HEK293 (cell line): ENCODE data around the gene DCST1.

Source experiments
- CTCF ChIA-PET: fragments of 350-600 bp; formaldehyde crosslinking; extraction: SDS; loops from one replicate; lab custom pipeline; 2021; ENCODE audit warnings: antibody characterized with exemption; lab: Yijun Ruan, JAX
- POLR2A ChIA-PET: fragments of 300-600 bp; formaldehyde crosslinking; extraction: SDS; loops from one replicate; lab custom pipeline; 2020; ENCODE audit warnings: antibody characterized with exemption, inconsistent platforms; lab: Yijun Ruan, JAX
- H3K27ac ChIP-seq: fragments of 200-500 bp; sonication (Bioruptor generic); 2 replicates; pipeline ENCODE4 v1.5.1; 2014; ENCODE audit warnings: low read depth, low read length, control low read depth, inconsistent platforms; ENCODE audit errors: extremely low read depth
- H3K36me3 ChIP-seq, 2 experiments: fragments of 200-500 bp in 1 of 2; sonication (Bioruptor generic) in 1 of 2; 1 replicate in 1 of 2; 2 replicates in 1 of 2; pipeline ENCODE4 v1.5.1; 2014 to 2017; ENCODE audit warnings: inconsistent platforms in 2 of 2, low read length in 2 of 2; ENCODE audit not compliant: control insufficient read depth in 2 of 2, insufficient read depth in 1 of 2
- H3K4me1 ChIP-seq: fragments of 200-500 bp; sonication (Bioruptor generic); 2 replicates; pipeline ENCODE4 v1.5.1; 2014; ENCODE audit warnings: mild to moderate bottlenecking, low read length, inconsistent platforms; ENCODE audit not compliant: control insufficient read depth, insufficient read depth
- H3K4me3 ChIP-seq: 2 replicates; pipeline ENCODE4 v1.5.1; 2011; ENCODE audit warnings: low read depth, mild to moderate bottlenecking, control low read depth, low read length, moderate library complexity
- H3K9me3 ChIP-seq: fragments of 200-500 bp; sonication (Bioruptor generic); 2 replicates; pipeline ENCODE4 v1.5.1; 2014; ENCODE audit warnings: low read depth, low read length, inconsistent platforms; ENCODE audit not compliant: control insufficient read depth, insufficient read depth
- GLIS2 ChIP-seq: fragments of 450-650 bp; formaldehyde crosslinking; IDR thresholded peaks from 2 replicates; pipeline ENCODE4 v1.5.1; 2016; ENCODE audit warnings: missing biosample characterization, missing genetic modification characterization
- KLF1 ChIP-seq: fragments of 450-650 bp; formaldehyde crosslinking; IDR thresholded peaks from 2 replicates; pipeline ENCODE4 v1.5.1; 2016; ENCODE audit warnings: missing biosample characterization, missing genetic modification characterization
- KLF8 ChIP-seq: fragments of 450-650 bp; formaldehyde crosslinking; IDR thresholded peaks from 2 replicates; pipeline ENCODE4 v1.5.1; 2016; ENCODE audit warnings: missing biosample characterization, missing genetic modification characterization
- KLF9 ChIP-seq: fragments of 450-650 bp; formaldehyde crosslinking; IDR thresholded peaks from 2 replicates; pipeline ENCODE4 v1.5.1; 2016; ENCODE audit warnings: missing biosample characterization, missing genetic modification characterization, low read depth
- REPIN1 ChIP-seq: fragments of 450-650 bp; formaldehyde crosslinking; IDR thresholded peaks from 2 replicates; pipeline ENCODE4 v1.5.1; 2017; ENCODE audit warnings: missing biosample characterization, missing genetic modification characterization, low read depth
- SP3 ChIP-seq: fragments of 450-650 bp; formaldehyde crosslinking; IDR thresholded peaks from 2 replicates; pipeline ENCODE4 v1.5.1; 2016; ENCODE audit warnings: missing biosample characterization, missing genetic modification characterization
- WT1 ChIP-seq: fragments of 450-650 bp; formaldehyde crosslinking; IDR thresholded peaks from 2 replicates; pipeline ENCODE4 v1.5.1; 2016; ENCODE audit warnings: missing biosample characterization, missing genetic modification characterization
- ZBTB20 ChIP-seq: fragments of 450-650 bp; formaldehyde crosslinking; IDR thresholded peaks from 2 replicates; pipeline ENCODE4 v1.5.1; 2016; ENCODE audit warnings: missing biosample characterization, missing genetic modification characterization
- ZBTB48 ChIP-seq: fragments of 450-650 bp; formaldehyde crosslinking; IDR thresholded peaks from 2 replicates; pipeline ENCODE4 v1.5.1; 2016; ENCODE audit warnings: missing biosample characterization, missing genetic modification characterization
- ZBTB8A ChIP-seq: fragments of 450-650 bp; formaldehyde crosslinking; IDR thresholded peaks from 2 replicates; pipeline ENCODE4 v1.5.1; 2016; ENCODE audit warnings: missing biosample characterization, missing genetic modification characterization
- ZFHX2 ChIP-seq: fragments of 450-650 bp; formaldehyde crosslinking; conservative IDR thresholded peaks from 2 replicates; pipeline ENCODE4 v1.5.1; 2016; ENCODE audit warnings: missing biosample characterization, missing genetic modification characterization
- ZFP69B ChIP-seq: fragments of 450-650 bp; formaldehyde crosslinking; IDR thresholded peaks from 2 replicates; pipeline ENCODE4 v1.5.1; 2016; ENCODE audit warnings: missing biosample characterization, missing genetic modification characterization
- ZIC2 ChIP-seq: fragments of 450-650 bp; formaldehyde crosslinking; IDR thresholded peaks from 2 replicates; pipeline ENCODE4 v1.5.1; 2016; ENCODE audit warnings: missing biosample characterization, missing genetic modification characterization
- ZNF174 ChIP-seq: fragments of 450-650 bp; formaldehyde crosslinking; IDR thresholded peaks from 2 replicates; pipeline ENCODE4 v1.5.0; 2017; ENCODE audit warnings: missing biosample characterization, mild to moderate bottlenecking, missing genetic modification characterization
- ZNF335 ChIP-seq: fragments of 450-650 bp; formaldehyde crosslinking; conservative IDR thresholded peaks from 2 replicates; pipeline ENCODE4 v1.5.1; 2016; ENCODE audit warnings: missing biosample characterization, missing genetic modification characterization
- ZNF398 ChIP-seq: fragments of 450-650 bp; formaldehyde crosslinking; IDR thresholded peaks from 2 replicates; pipeline ENCODE4 v1.5.1; 2017; ENCODE audit warnings: missing biosample characterization, missing genetic modification characterization
- ZNF561 ChIP-seq: fragments of 450-650 bp; IDR thresholded peaks from 2 replicates; pipeline ENCODE4 v1.5.1; 2018; ENCODE audit warnings: missing biosample characterization, missing genetic modification characterization, borderline replicate concordance
- ZNF610 ChIP-seq: fragments of 450-650 bp; formaldehyde crosslinking; IDR thresholded peaks from 2 replicates; pipeline ENCODE4 v1.5.1; 2016; ENCODE audit warnings: missing biosample characterization, missing genetic modification characterization, borderline replicate concordance
- ZNF768 ChIP-seq: fragments of 450-650 bp; formaldehyde crosslinking; IDR thresholded peaks from 2 replicates; pipeline ENCODE4 v1.5.1; 2018; ENCODE audit warnings: missing biosample characterization, mild to moderate bottlenecking, missing genetic modification characterization
- ZNF785 ChIP-seq: fragments of 450-650 bp; formaldehyde crosslinking; IDR thresholded peaks from 2 replicates; pipeline ENCODE4 v1.5.1; 2016; ENCODE audit warnings: missing biosample characterization, missing genetic modification characterization
- ZXDB ChIP-seq: fragments of 450-650 bp; formaldehyde crosslinking; IDR thresholded peaks from 2 replicates; pipeline ENCODE4 v1.5.1; 2016; ENCODE audit warnings: missing biosample characterization, missing genetic modification characterization
- TF ChIP-seq, protein P1 (sequence below): fragments of 450-650 bp; formaldehyde crosslinking; IDR thresholded peaks from 2 replicates; pipeline ENCODE4 v1.5.1; 2016; ENCODE audit warnings: missing biosample characterization, missing genetic modification characterization
- TF ChIP-seq, protein P2 (sequence below): fragments of 450-650 bp; formaldehyde crosslinking; IDR thresholded peaks from 2 replicates; pipeline ENCODE4 v1.5.1; 2016; ENCODE audit warnings: missing biosample characterization, missing genetic modification characterization
- TF ChIP-seq, protein P3 (sequence below): fragments of 450-650 bp; formaldehyde crosslinking; IDR thresholded peaks from 2 replicates; pipeline ENCODE4 v1.5.1; 2016; ENCODE audit warnings: missing biosample characterization, missing genetic modification characterization

Gene DCST1

GRCh38 chr1:154999571-155000410, 33.8 kb upstream of the DCST1 start:
- ChIA-PET POLR2A (interaction anchor here (0.7 to 1.8 kb wide), 7 partner anchors 12 to 79 kb away, joined by 3 to 8 read pairs (median 3); partner anchors contain the start of genes ADAM15, EFNA3, FLAD1 and PBXIP1), CTCF (interaction anchor here (0.6 to 8.9 kb wide), 26 partner anchors 8 to 1323 kb away, joined by 3 to 55 read pairs (median 4); partner anchors contain the start of genes FLAD1, PBXIP1, PYGO2 and SHC1)
- Histone ChIP-seq H3K36me3 (no peaks in the 10 kb centered on the region), H3K4me1 (peaks cover 13% of the 10 kb centered on the region), H3K4me3 (peak overlapping the region; percentile 11; the same call in 1 of the 2 replicates), H3K9me3 (no peaks in the 10 kb centered on the region), H3K27ac (peak overlapping the region; percentile 77)
- peak; percentile 90 for TF ChIP-seq ZXDB (tag by site-specific recombination)
- no peak for TF ChIP-seq ZNF785
- 0 out of 2 replicates have a peak, but pooled peaks have one; percentile 24 for TF ChIP-seq WT1
- TF ChIP-seq ZFHX2 (tag by site-specific recombination): peak; percentile 57; the same call in 1 of the 2 replicates
- no peak for TF ChIP-seq ZNF768 (tag by site-specific recombination)
- TF ChIP-seq ZBTB48 (tag by site-specific recombination): peak; percentile 91
- TF ChIP-seq, protein P1, sequence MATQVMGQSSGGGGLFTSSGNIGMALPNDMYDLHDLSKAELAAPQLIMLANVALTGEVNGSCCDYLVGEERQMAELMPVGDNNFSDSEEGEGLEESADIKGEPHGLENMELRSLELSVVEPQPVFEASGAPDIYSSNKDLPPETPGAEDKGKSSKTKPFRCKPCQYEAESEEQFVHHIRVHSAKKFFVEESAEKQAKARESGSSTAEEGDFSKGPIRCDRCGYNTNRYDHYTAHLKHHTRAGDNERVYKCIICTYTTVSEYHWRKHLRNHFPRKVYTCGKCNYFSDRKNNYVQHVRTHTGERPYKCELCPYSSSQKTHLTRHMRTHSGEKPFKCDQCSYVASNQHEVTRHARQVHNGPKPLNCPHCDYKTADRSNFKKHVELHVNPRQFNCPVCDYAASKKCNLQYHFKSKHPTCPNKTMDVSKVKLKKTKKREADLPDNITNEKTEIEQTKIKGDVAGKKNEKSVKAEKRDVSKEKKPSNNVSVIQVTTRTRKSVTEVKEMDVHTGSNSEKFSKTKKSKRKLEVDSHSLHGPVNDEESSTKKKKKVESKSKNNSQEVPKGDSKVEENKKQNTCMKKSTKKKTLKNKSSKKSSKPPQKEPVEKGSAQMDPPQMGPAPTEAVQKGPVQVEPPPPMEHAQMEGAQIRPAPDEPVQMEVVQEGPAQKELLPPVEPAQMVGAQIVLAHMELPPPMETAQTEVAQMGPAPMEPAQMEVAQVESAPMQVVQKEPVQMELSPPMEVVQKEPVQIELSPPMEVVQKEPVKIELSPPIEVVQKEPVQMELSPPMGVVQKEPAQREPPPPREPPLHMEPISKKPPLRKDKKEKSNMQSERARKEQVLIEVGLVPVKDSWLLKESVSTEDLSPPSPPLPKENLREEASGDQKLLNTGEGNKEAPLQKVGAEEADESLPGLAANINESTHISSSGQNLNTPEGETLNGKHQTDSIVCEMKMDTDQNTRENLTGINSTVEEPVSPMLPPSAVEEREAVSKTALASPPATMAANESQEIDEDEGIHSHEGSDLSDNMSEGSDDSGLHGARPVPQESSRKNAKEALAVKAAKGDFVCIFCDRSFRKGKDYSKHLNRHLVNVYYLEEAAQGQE (tag by site-specific recombination): 0 out of 2 replicates have a peak, but pooled peaks have one; percentile 26
- peak; percentile 75 for TF ChIP-seq KLF9 (tag by site-specific recombination)
- no peak for TF ChIP-seq REPIN1 (tag by site-specific recombination)
- TF ChIP-seq, protein P2, sequence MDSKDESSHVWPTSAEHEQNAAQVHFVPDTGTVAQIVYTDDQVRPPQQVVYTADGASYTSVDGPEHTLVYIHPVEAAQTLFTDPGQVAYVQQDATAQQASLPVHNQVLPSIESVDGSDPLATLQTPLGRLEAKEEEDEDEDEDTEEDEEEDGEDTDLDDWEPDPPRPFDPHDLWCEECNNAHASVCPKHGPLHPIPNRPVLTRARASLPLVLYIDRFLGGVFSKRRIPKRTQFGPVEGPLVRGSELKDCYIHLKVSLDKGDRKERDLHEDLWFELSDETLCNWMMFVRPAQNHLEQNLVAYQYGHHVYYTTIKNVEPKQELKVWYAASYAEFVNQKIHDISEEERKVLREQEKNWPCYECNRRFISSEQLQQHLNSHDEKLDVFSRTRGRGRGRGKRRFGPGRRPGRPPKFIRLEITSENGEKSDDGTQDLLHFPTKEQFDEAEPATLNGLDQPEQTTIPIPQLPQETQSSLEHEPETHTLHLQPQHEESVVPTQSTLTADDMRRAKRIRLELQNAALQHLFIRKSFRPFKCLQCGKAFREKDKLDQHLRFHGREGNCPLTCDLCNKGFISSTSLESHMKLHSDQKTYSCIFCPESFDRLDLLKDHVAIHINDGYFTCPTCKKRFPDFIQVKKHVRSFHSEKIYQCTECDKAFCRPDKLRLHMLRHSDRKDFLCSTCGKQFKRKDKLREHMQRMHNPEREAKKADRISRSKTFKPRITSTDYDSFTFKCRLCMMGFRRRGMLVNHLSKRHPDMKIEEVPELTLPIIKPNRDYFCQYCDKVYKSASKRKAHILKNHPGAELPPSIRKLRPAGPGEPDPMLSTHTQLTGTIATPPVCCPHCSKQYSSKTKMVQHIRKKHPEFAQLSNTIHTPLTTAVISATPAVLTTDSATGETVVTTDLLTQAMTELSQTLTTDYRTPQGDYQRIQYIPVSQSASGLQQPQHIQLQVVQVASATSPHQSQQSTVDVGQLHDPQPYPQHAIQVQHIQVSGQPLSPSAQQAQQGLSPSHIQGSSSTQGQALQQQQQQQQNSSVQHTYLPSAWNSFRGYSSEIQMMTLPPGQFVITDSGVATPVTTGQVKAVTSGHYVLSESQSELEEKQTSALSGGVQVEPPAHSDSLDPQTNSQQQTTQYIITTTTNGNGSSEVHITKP: peak; percentile 92
- peak; percentile 75 for TF ChIP-seq ZNF335 (tag by site-specific recombination)
- TF ChIP-seq SP3: peak; percentile 6
- peak; percentile 64 for TF ChIP-seq ZIC2 (tag by site-specific recombination)
- 0 out of 2 replicates have a peak, but pooled peaks have one; percentile 33 for TF ChIP-seq ZNF561 (tag by site-specific recombination)
- no peak for TF ChIP-seq ZNF174 (tag by site-specific recombination)
- peak; percentile 46 for TF ChIP-seq KLF8 (tag by site-specific recombination)
- TF ChIP-seq ZNF398 (tag by site-specific recombination): peak; percentile 55
- TF ChIP-seq KLF1: 0 out of 2 replicates have a peak, but pooled peaks have one; percentile 31
- peak; percentile 23; the same call in 1 of the 2 replicates for TF ChIP-seq ZFP69B (tag by site-specific recombination)
- TF ChIP-seq ZBTB20 (tag by site-specific recombination): peak; percentile 44; the same call in 1 of the 2 replicates
- TF ChIP-seq, protein P3, sequence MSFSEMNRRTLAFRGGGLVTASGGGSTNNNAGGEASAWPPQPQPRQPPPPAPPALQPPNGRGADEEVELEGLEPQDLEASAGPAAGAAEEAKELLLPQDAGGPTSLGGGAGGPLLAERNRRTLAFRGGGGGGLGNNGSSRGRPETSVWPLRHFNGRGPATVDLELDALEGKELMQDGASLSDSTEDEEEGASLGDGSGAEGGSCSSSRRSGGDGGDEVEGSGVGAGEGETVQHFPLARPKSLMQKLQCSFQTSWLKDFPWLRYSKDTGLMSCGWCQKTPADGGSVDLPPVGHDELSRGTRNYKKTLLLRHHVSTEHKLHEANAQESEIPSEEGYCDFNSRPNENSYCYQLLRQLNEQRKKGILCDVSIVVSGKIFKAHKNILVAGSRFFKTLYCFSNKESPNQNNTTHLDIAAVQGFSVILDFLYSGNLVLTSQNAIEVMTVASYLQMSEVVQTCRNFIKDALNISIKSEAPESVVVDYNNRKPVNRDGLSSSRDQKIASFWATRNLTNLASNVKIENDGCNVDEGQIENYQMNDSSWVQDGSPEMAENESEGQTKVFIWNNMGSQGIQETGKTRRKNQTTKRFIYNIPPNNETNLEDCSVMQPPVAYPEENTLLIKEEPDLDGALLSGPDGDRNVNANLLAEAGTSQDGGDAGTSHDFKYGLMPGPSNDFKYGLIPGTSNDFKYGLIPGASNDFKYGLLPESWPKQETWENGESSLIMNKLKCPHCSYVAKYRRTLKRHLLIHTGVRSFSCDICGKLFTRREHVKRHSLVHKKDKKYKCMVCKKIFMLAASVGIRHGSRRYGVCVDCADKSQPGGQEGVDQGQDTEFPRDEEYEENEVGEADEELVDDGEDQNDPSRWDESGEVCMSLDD (tag by site-specific recombination): 0 out of 2 replicates have a peak, but pooled peaks have one; percentile 19
- TF ChIP-seq ZNF610: no peak
- peak; percentile 13 for TF ChIP-seq GLIS2
- TF ChIP-seq ZBTB8A: peak; percentile 10
